Sigmoid colon (tissue), 7 donors: ENCODE measurements around the gene C5orf15. TPM values are rescaled to one million over a fixed set of nuclear protein-coding genes. Genes with fewer than 3 reads are reported as not detected.

Source experiments
- DNase-seq: peaks from one replicate; pipeline ENCODE4 v3.0.0-alpha.2; 2019
- H3K27ac ChIP-seq, 4 donors: fragments of 200-600 bp; sonication (generic); one replicate each; pipeline ENCODE4 v1.5.1; 2016 to 2019; ENCODE audit warnings: mild to moderate bottlenecking in 1 of 4
- H3K27me3 ChIP-seq, 3 donors: fragments of 200-600 bp; sonication (generic); one replicate each; pipeline ENCODE4 v1.5.1; 2019; ENCODE audit warnings: mild to moderate bottlenecking in 1 of 3
- H3K36me3 ChIP-seq, 4 donors: fragments of 200-600 bp; sonication (generic); one replicate each; pipeline ENCODE4 v1.5.1; 2016 to 2019
- H3K4me1 ChIP-seq, 4 donors: fragments of 200-600 bp; sonication (generic); one replicate each; pipeline ENCODE4 v1.5.1; 2017 to 2019
- H3K4me3 ChIP-seq, 4 donors: fragments of 200-600 bp; sonication (generic); one replicate each; pipeline ENCODE4 v1.5.1; 2017 to 2019; ENCODE audit warnings: mild to moderate bottlenecking in 2 of 4, moderate library complexity in 1 of 4
- H3K9me3 ChIP-seq, 4 donors: fragments of 200-600 bp in 3 of 4; sonication (generic) in 3 of 4; one replicate each; pipeline versions ENCODE4 v1.5.1 to v1.6.1; 2013 to 2019
- CTCF ChIP-seq, 4 experiments: fragments of 450-650 bp in 3 of 4; fragments of 200-600 bp in 1 of 4; IDR thresholded peaks; one replicate each; pipeline ENCODE4 v1.5.1; 2016 to 2019; ENCODE audit warnings: antibody characterized with exemption in 4 of 4, mild to moderate bottlenecking in 3 of 4, moderate library complexity in 2 of 4
- EP300 ChIP-seq, 4 donors: sonication (generic); formaldehyde crosslinking; IDR thresholded peaks; one replicate each; pipeline ENCODE4 v1.6.1; 2017; ENCODE audit warnings: antibody characterized with exemption in 4 of 4
- POLR2A ChIP-seq, 2 donors: fragments of 450-650 bp; IDR thresholded peaks; one replicate each; pipeline ENCODE4 v1.6.1; 2016; ENCODE audit warnings: antibody characterized with exemption in 2 of 2, mild to moderate bottlenecking in 2 of 2, moderate library complexity in 2 of 2
- POLR2AphosphoS5 ChIP-seq, 4 donors: sonication (generic); formaldehyde crosslinking; IDR thresholded peaks; one replicate each; pipeline ENCODE4 v1.6.1; 2017; ENCODE audit warnings: antibody characterized with exemption in 4 of 4
- WGBS, 2 donors: extraction: QIAGEN DNeasy Blood & Tissue Kit; methylation state at CpG; one replicate each; pipeline ENCODE4 v1.1.7; 2013; 5-methylcytosine and 5-hydroxymethylcytosine counted together
- intact Hi-C: fragments of 100-400 bp; cut with DNase I; formaldehyde crosslinking; loops from one replicate; pipeline ENCODE4 v1.15.1; 2023
- polyA plus RNA-seq, 3 donors: library from polyadenylated mRNA; stranded (reverse); fragments of 200-250 nt; gene quantifications; one replicate each; pipeline ENCODE4 v1.2.3, GENCODE V29; 2013
- total RNA-seq, 4 donors: library from RNA; depleted of rRNA; stranded (reverse); fragments of >200 nt; gene quantifications; one replicate each; pipeline ENCODE4 v1.1.0, GENCODE V29; 2016
- donor health status: healthy with polysubstance abuse.
- donor health status: Bipolar disorder and iron deficiency.
- donor health status: healthy.

Gene C5orf15
- total and polyA plus RNA-seq, 7 donors = 6.6 to 38.5 (median 26.0) TPM

- no peak for DNase-seq
- H3K36me3 ChIP-seq = no peaks in the 10 kb centered on the region
- WGBS, 2 donors = 90 to 95% methylated on average over 12 of the region's 12 CpGs
- TF ChIP-seq POLR2A (IDR thresholded peaks at IDR 0.05) (no peak), EP300 (IDR thresholded peaks at IDR 0.05) (no peak), CTCF (IDR thresholded peaks at IDR 0.05) (no peak)
- H3K4me1 ChIP-seq = no peaks in the 10 kb centered on the region
- H3K27me3 ChIP-seq = no peaks in the 10 kb centered on the region
- H3K27ac ChIP-seq = no peak overlapping the region
- intact Hi-C loops = no loop called here
- no peaks in the 10 kb centered on the region for H3K9me3 ChIP-seq
- H3K4me3 ChIP-seq = no peak overlapping the region
These were observed 42.4 kb downstream of the C5orf15 start for GRCh38 chr5:133925866-133926488.

GRCh38 chr5:133925269-133925668 lies 43.2 kb downstream of the C5orf15 start:
- Histone ChIP-seq H3K4me1 (no peaks in the 10 kb centered on the region), H3K36me3 (no peaks in the 10 kb centered on the region), H3K9me3 (no peaks in the 10 kb centered on the region), H3K27me3 (no peaks in the 10 kb centered on the region), H3K4me3 (no peak overlapping the region), H3K27ac (no peak overlapping the region)
- no peak for DNase-seq
- no peak for TF ChIP-seq CTCF (IDR thresholded peaks at IDR 0.05)
- TF ChIP-seq POLR2AphosphoS5 (IDR thresholded peaks at IDR 0.05) = no peak
- no peak for TF ChIP-seq POLR2A (IDR thresholded peaks at IDR 0.05)
- TF ChIP-seq EP300 (IDR thresholded peaks at IDR 0.05) = no peak
- 88 to 89% methylated on average over 3 of the region's 3 CpGs for WGBS, 2 donors
- intact Hi-C loops = no loop called here

GRCh38 chr5:133924221-133924920 lies 44.1 kb downstream of the C5orf15 start:
- TF ChIP-seq EP300 (IDR thresholded peaks at IDR 0.05) = no peak
- no peak for TF ChIP-seq POLR2A (IDR thresholded peaks at IDR 0.05)
- TF ChIP-seq POLR2AphosphoS5 (IDR thresholded peaks at IDR 0.05) = no peak
- TF ChIP-seq CTCF (IDR thresholded peaks at IDR 0.05) = no peak
- DNase-seq = no peak
- intact Hi-C loops = no loop called here
- H3K4me1 ChIP-seq = no peaks in the 10 kb centered on the region
- no peaks in the 10 kb centered on the region for H3K27me3 ChIP-seq
- no peaks in the 10 kb centered on the region for H3K36me3 ChIP-seq
- H3K4me3 ChIP-seq = no peak overlapping the region
- H3K27ac ChIP-seq = no peak overlapping the region
- WGBS, 2 donors = 76 to 77% methylated on average over 5 of the region's 5 CpGs
- no peaks in the 10 kb centered on the region for H3K9me3 ChIP-seq

GRCh38 chr5:133921979-133922378 lies 46.4 kb downstream of the C5orf15 start:
- 66 to 70% methylated on average over 5 of the region's 5 CpGs for WGBS, 2 donors

More at GRCh38 chr5:133921979-133922378, 46.4 kb downstream of the C5orf15 start:
- intact Hi-C loops = no loop called here
- no peaks in the 10 kb centered on the region for H3K36me3 ChIP-seq
- no peak for DNase-seq
- H3K27ac ChIP-seq = no peak overlapping the region
- no peaks in the 10 kb centered on the region for H3K9me3 ChIP-seq
- no peak overlapping the region for H3K4me3 ChIP-seq
- H3K4me1 ChIP-seq = no peaks in the 10 kb centered on the region
- no peaks in the 10 kb centered on the region for H3K27me3 ChIP-seq
- no peak for TF ChIP-seq POLR2AphosphoS5 (IDR thresholded peaks at IDR 0.05)
- no peak for TF ChIP-seq EP300 (IDR thresholded peaks at IDR 0.05)
- no peak for TF ChIP-seq POLR2A (IDR thresholded peaks at IDR 0.05)
- no peak for TF ChIP-seq CTCF (IDR thresholded peaks at IDR 0.05)
